DND-41 (cell line): Measurements from ENCODE around the gene GGNBP2.

Experiments
- ATAC-seq: fragments of 200-7000 bp; cut with Tn5 transposase; 3 replicates; pipeline ENCODE4 v1.9.1; 2021; ENCODE audit warnings: low read depth; ENCODE audit not compliant: insufficient read depth
- DNase-seq: peaks from one replicate; pipeline ENCODE4 v3.0.0-alpha.2; 2020
- H2AFZ ChIP-seq: 2 replicates; pipeline ENCODE4 v1.6.0; 2012; ENCODE audit warnings: low read depth, low read length
- H3K27ac ChIP-seq: 2 replicates; pipeline ENCODE4 v1.5.1; 2012; ENCODE audit warnings: low read length, inconsistent platforms
- H3K27me3 ChIP-seq: fragments of 200-600 bp; sonication (generic); 2 replicates; pipeline ENCODE4 v1.6.0; 2012; ENCODE audit warnings: low read length, mild to moderate bottlenecking, inconsistent platforms; ENCODE audit not compliant: insufficient read depth, poor library complexity
- H3K36me3 ChIP-seq: 2 replicates; pipeline ENCODE4 v1.5.1; 2012; ENCODE audit warnings: low read length, inconsistent platforms; ENCODE audit not compliant: insufficient read depth
- H3K4me1 ChIP-seq: 2 replicates; pipeline ENCODE4 v1.5.1; 2012; ENCODE audit warnings: mild to moderate bottlenecking, low read length; ENCODE audit not compliant: insufficient read depth
- H3K4me2 ChIP-seq: 2 replicates; pipeline ENCODE4 v1.6.0; 2012; ENCODE audit warnings: mild to moderate bottlenecking, moderate library complexity, low read length, inconsistent platforms; ENCODE audit not compliant: insufficient read depth
- H3K4me3 ChIP-seq, 2 experiments: fragments of 200-600 bp in 1 of 2; shearing (Covaris generic) in 1 of 2; 2 replicates each; pipeline ENCODE4 v1.5.1; 2012 to 2016; ENCODE audit warnings: inconsistent platforms in 2 of 2, low read length in 2 of 2, mild to moderate bottlenecking in 2 of 2, low read depth in 1 of 2, moderate library complexity in 1 of 2
- H3K79me2 ChIP-seq: 2 replicates; pipeline ENCODE4 v1.6.0; 2012; ENCODE audit warnings: low read length, inconsistent platforms; ENCODE audit not compliant: insufficient read depth
- H3K9ac ChIP-seq: 2 replicates; pipeline ENCODE4 v1.6.0; 2012; ENCODE audit warnings: low read depth, mild to moderate bottlenecking, inconsistent platforms, low read length, moderate library complexity
- H3K9me3 ChIP-seq: 2 replicates; pipeline ENCODE4 v1.5.1; 2012; ENCODE audit warnings: low read length, moderate library complexity, mild to moderate bottlenecking, inconsistent platforms; ENCODE audit not compliant: insufficient read depth, severe bottlenecking
- H4K20me1 ChIP-seq: 2 replicates; pipeline ENCODE4 v1.6.0; 2012; ENCODE audit warnings: low read length; ENCODE audit not compliant: insufficient read depth
- CTCF ChIP-seq: IDR thresholded peaks from 2 replicates; pipeline ENCODE4 v1.5.1; 2012; ENCODE audit warnings: borderline replicate concordance, low read length, moderate library complexity, mild to moderate bottlenecking; ENCODE audit not compliant: poor library complexity, severe bottlenecking; ENCODE audit errors: extremely low read depth
- EZH2 ChIP-seq: IDR thresholded peaks from 3 replicates; pipeline ENCODE4 v1.6.1; 2012; ENCODE audit warnings: borderline replicate concordance, low read depth, mild to moderate bottlenecking, moderate library complexity, low read length, inconsistent platforms; ENCODE audit not compliant: severe bottlenecking

GGNBP2 gene

GRCh38 chr17:36511216-36511615 lies 33.5 kb upstream of the GGNBP2 start:
- Histone ChIP-seq H3K9me3 (no peaks in the 10 kb centered on the region), H2AFZ (no peak overlapping the region), H3K4me1 (no peaks in the 10 kb centered on the region), H3K27me3 (no peaks in the 10 kb centered on the region), H3K9ac (no peak overlapping the region), H3K27ac (no peak overlapping the region), H3K4me2 (no peak overlapping the region), H4K20me1 (peaks cover 19% of the 10 kb centered on the region; the same call in 1 of the 2 replicates), H3K4me3 (no peak overlapping the region), H3K79me2 (no peaks in the 10 kb centered on the region), H3K36me3 (peaks cover 97% of the 10 kb centered on the region)
- ATAC-seq (no peak), DNase-seq (no peak)
- no peak for TF ChIP-seq EZH2
- no peak for TF ChIP-seq CTCF

- ATAC-seq: no peak
- no peaks in the 10 kb centered on the region for H3K9me3 ChIP-seq
- H3K27me3 ChIP-seq: no peaks in the 10 kb centered on the region
- peaks cover 95% of the 10 kb centered on the region for H3K36me3 ChIP-seq
- no peaks in the 10 kb centered on the region for H3K4me1 ChIP-seq
- peaks cover 19% of the 10 kb centered on the region; the same call in 1 of the 2 replicates for H4K20me1 ChIP-seq
- no peak overlapping the region for H3K4me3 ChIP-seq
- no peak for DNase-seq
- no peak overlapping the region for H3K27ac ChIP-seq
- TF ChIP-seq CTCF (no peak), EZH2 (no peak)
- no peaks in the 10 kb centered on the region for H3K79me2 ChIP-seq
- no peak overlapping the region for H3K4me2 ChIP-seq
- no peak overlapping the region for H3K9ac ChIP-seq
- no peak overlapping the region for H2AFZ ChIP-seq
Observed at GRCh38 chr17:36512641-36513040, 32.1 kb upstream of the GGNBP2 start.

- no peaks in the 10 kb centered on the region for H3K4me1 ChIP-seq
- no peaks in the 10 kb centered on the region for H3K9me3 ChIP-seq
- TF ChIP-seq EZH2 (no peak), CTCF (no peak)
- no peaks in the 10 kb centered on the region for H3K79me2 ChIP-seq
- peaks cover 92% of the 10 kb centered on the region for H3K36me3 ChIP-seq
- H3K4me2 ChIP-seq: no peak overlapping the region
- no peak overlapping the region for H3K27ac ChIP-seq
- no peak overlapping the region for H3K9ac ChIP-seq
- H3K27me3 ChIP-seq: no peaks in the 10 kb centered on the region
- no peak for ATAC-seq
- H2AFZ ChIP-seq: no peak overlapping the region
- peaks cover 18% of the 10 kb centered on the region; the same call in 1 of the 2 replicates for H4K20me1 ChIP-seq
- DNase-seq: no peak
- no peak overlapping the region for H3K4me3 ChIP-seq
Observed at GRCh38 chr17:36514856-36515255, 29.9 kb upstream of the GGNBP2 start.

- Histone ChIP-seq H3K4me2 (no peak overlapping the region), H3K36me3 (peaks cover 92% of the 10 kb centered on the region), H3K9me3 (no peaks in the 10 kb centered on the region), H2AFZ (no peak overlapping the region), H3K79me2 (peaks cover under 1% of the 10 kb centered on the region; the same call in 1 of the 2 replicates), H3K27me3 (no peaks in the 10 kb centered on the region), H4K20me1 (peaks cover 15% of the 10 kb centered on the region; the same call in 1 of the 2 replicates), H3K4me3 (no peak overlapping the region), H3K27ac (no peak overlapping the region), H3K9ac (no peak overlapping the region), H3K4me1 (no peaks in the 10 kb centered on the region)
- ATAC-seq: no peak
- TF ChIP-seq CTCF (no peak), EZH2 (no peak)
- no peak for DNase-seq
Observed at GRCh38 chr17:36515837-36516236, 28.9 kb upstream of the GGNBP2 start.
